HL-60 (cell line): ENCODE data around the gene ERC2.

Experiments
- REST ChIP-seq: IDR thresholded peaks from 2 replicates; pipeline ENCODE4 v1.6.1; 2012; ENCODE audit warnings: low read depth; ENCODE audit not compliant: insufficient replicate concordance
- TF ChIP-seq, protein P1 (sequence below): IDR thresholded peaks from one replicate; pipeline ENCODE4 v1.5.1; 2011; ENCODE audit warnings: low read length, control low read depth, inconsistent platforms; ENCODE audit not compliant: insufficient read depth

- TF ChIP-seq, protein P1, sequence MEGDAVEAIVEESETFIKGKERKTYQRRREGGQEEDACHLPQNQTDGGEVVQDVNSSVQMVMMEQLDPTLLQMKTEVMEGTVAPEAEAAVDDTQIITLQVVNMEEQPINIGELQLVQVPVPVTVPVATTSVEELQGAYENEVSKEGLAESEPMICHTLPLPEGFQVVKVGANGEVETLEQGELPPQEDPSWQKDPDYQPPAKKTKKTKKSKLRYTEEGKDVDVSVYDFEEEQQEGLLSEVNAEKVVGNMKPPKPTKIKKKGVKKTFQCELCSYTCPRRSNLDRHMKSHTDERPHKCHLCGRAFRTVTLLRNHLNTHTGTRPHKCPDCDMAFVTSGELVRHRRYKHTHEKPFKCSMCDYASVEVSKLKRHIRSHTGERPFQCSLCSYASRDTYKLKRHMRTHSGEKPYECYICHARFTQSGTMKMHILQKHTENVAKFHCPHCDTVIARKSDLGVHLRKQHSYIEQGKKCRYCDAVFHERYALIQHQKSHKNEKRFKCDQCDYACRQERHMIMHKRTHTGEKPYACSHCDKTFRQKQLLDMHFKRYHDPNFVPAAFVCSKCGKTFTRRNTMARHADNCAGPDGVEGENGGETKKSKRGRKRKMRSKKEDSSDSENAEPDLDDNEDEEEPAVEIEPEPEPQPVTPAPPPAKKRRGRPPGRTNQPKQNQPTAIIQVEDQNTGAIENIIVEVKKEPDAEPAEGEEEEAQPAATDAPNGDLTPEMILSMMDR = no peak
- no peak for TF ChIP-seq REST
Observed at GRCh38 chr3:55765398-55765797, 702.9 kb downstream of the ERC2 start.
